NCI-H1092 (cell line): ENCODE results near the gene CDK8.

Experiments
- DNase-seq: peaks from one replicate; lab custom pipeline; 2025; lab: John Stamatoyannopoulos, UW

The CDK8 gene

GRCh38 chr13:26445092-26445491, 191.2 kb downstream of the CDK8 start:
- no peak for DNase-seq

- DNase-seq: no peak
Observed at GRCh38 chr13:26446751-26447150, 192.8 kb downstream of the CDK8 start.

- no peak for DNase-seq
Observed at GRCh38 chr13:26448032-26448431, 194.1 kb downstream of the CDK8 start.

- no peak for DNase-seq
Observed at GRCh38 chr13:26449063-26449848, 195.3 kb downstream of the CDK8 start.
